Mesenchymal stem cell (in vitro differentiated cells and primary cell): ENCODE data around the gene ZNF513.

ENCODE experiments used
- DNase-seq: peaks from one replicate; pipeline ENCODE4 v3.0.0-alpha.2; 2013
- H2AFZ ChIP-seq: one replicate; pipeline ENCODE4 v1.6.1; 2013; ENCODE audit warnings: low read depth, mild to moderate bottlenecking, control low read depth, inconsistent platforms, low read length, moderate library complexity
- H2AK5ac ChIP-seq: 2 replicates; pipeline ENCODE4 v1.6.1; 2013; ENCODE audit warnings: low read length, moderate library complexity, mild to moderate bottlenecking, inconsistent platforms; ENCODE audit not compliant: severe bottlenecking
- H2BK120ac ChIP-seq: one replicate; pipeline ENCODE4 v1.6.1; 2013; ENCODE audit warnings: low read depth, mild to moderate bottlenecking, inconsistent platforms, low read length, moderate library complexity
- H2BK12ac ChIP-seq, 2 experiments: one replicate each; pipeline ENCODE4 v1.6.1; 2013; ENCODE audit warnings: inconsistent platforms in 2 of 2, low read length in 2 of 2, mild to moderate bottlenecking in 2 of 2, moderate library complexity in 2 of 2, control low read depth in 1 of 2
- H2BK15ac ChIP-seq: one replicate; pipeline ENCODE4 v1.6.1; 2013; ENCODE audit warnings: mild to moderate bottlenecking, low read depth, inconsistent platforms; ENCODE audit not compliant: poor library complexity, severe bottlenecking
- H2BK5ac ChIP-seq: 2 replicates; pipeline ENCODE4 v1.6.1; 2013; ENCODE audit warnings: low read depth, mild to moderate bottlenecking, low read length, control low read depth, inconsistent platforms; ENCODE audit not compliant: poor library complexity, severe bottlenecking
- H3K14ac ChIP-seq, 2 experiments: one replicate each; pipeline ENCODE4 v1.6.1; 2013; ENCODE audit warnings: inconsistent platforms in 2 of 2, low read length in 2 of 2, control low read depth in 1 of 2, mild to moderate bottlenecking in 1 of 2, moderate library complexity in 1 of 2
- H3K18ac ChIP-seq, 2 experiments: one replicate each; pipeline ENCODE4 v1.6.1; 2013; ENCODE audit warnings: inconsistent platforms in 2 of 2, low read length in 2 of 2, control low read depth in 1 of 2, low read depth in 1 of 2, mild to moderate bottlenecking in 1 of 2
- H3K23ac ChIP-seq, 2 experiments: one replicate each; pipeline ENCODE4 v1.6.1; 2013; ENCODE audit warnings: inconsistent platforms in 2 of 2, low read length in 2 of 2, mild to moderate bottlenecking in 2 of 2, moderate library complexity in 2 of 2, control low read depth in 1 of 2
- H3K27ac ChIP-seq: 2 replicates; pipeline ENCODE4 v1.5.1; 2013; ENCODE audit warnings: mild to moderate bottlenecking, moderate library complexity, low read length, control low read depth, inconsistent platforms; ENCODE audit not compliant: poor library complexity, severe bottlenecking
- H3K27me3 ChIP-seq, 2 experiments: 2 replicates each; pipeline versions ENCODE4 v1.6.1 to v1.7.0; 2013; ENCODE audit warnings: low read length in 2 of 2, mild to moderate bottlenecking in 2 of 2, moderate library complexity in 2 of 2, control low read depth in 1 of 2, inconsistent platforms in 1 of 2; ENCODE audit not compliant: control insufficient read depth in 1 of 2, insufficient read depth in 1 of 2
- H3K36me3 ChIP-seq, 2 experiments: 2 replicates each; pipeline versions ENCODE4 v1.6.1 to v1.7.0; 2013; ENCODE audit warnings: low read length in 2 of 2, control low read depth in 1 of 2, inconsistent platforms in 1 of 2, low read depth in 1 of 2, mild to moderate bottlenecking in 1 of 2; ENCODE audit not compliant: insufficient read depth in 2 of 2, control insufficient read depth in 1 of 2
- H3K4ac ChIP-seq, 2 experiments: one replicate each; pipeline ENCODE4 v1.6.1; 2013; ENCODE audit warnings: inconsistent platforms in 2 of 2, low read length in 2 of 2, mild to moderate bottlenecking in 2 of 2, moderate library complexity in 2 of 2, control low read depth in 1 of 2, low read depth in 1 of 2
- H3K4me1 ChIP-seq: 2 replicates; pipeline ENCODE4 v1.6.1; 2013; ENCODE audit warnings: low read depth, low read length, control low read depth; ENCODE audit not compliant: control insufficient read depth, insufficient read depth
- H3K4me2 ChIP-seq: 2 replicates; pipeline ENCODE4 v1.6.1; 2013; ENCODE audit warnings: low read length, mild to moderate bottlenecking, inconsistent platforms; ENCODE audit not compliant: poor library complexity, severe bottlenecking
- H3K4me3 ChIP-seq, 2 experiments: 2 replicates each; pipeline versions ENCODE4 v1.5.1 to v1.7.0; 2013; ENCODE audit warnings: low read length in 2 of 2, mild to moderate bottlenecking in 2 of 2, control low read depth in 1 of 2, low read depth in 1 of 2; ENCODE audit not compliant: insufficient read depth in 1 of 2
- H3K79me1 ChIP-seq: replicated peaks from 2 replicates; pipeline ENCODE4 v1.6.1; 2013; ENCODE audit warnings: mild to moderate bottlenecking, control low read depth, low read length, inconsistent platforms; ENCODE audit not compliant: poor library complexity, severe bottlenecking
- H3K9ac ChIP-seq: 2 replicates; pipeline ENCODE4 v1.7.0; 2013; ENCODE audit warnings: mild to moderate bottlenecking, low read length, moderate library complexity
- H3K9me3 ChIP-seq: 2 replicates; pipeline ENCODE4 v1.7.0; 2013; ENCODE audit warnings: mild to moderate bottlenecking, low read length; ENCODE audit not compliant: control insufficient read depth
- H4K8ac ChIP-seq: one replicate; pipeline ENCODE4 v1.6.1; 2013; ENCODE audit warnings: inconsistent platforms, mild to moderate bottlenecking, low read length, moderate library complexity
- H4K91ac ChIP-seq: one replicate; pipeline ENCODE4 v1.6.1; 2013; ENCODE audit warnings: mild to moderate bottlenecking, low read length, inconsistent platforms
- WGBS: methylation state at CpG from one replicate; pipeline ENCODE4 v1.1.7; 2013; ENCODE audit warnings: mixed read lengths; 5-methylcytosine and 5-hydroxymethylcytosine counted together

The ZNF513 gene

DNA sequence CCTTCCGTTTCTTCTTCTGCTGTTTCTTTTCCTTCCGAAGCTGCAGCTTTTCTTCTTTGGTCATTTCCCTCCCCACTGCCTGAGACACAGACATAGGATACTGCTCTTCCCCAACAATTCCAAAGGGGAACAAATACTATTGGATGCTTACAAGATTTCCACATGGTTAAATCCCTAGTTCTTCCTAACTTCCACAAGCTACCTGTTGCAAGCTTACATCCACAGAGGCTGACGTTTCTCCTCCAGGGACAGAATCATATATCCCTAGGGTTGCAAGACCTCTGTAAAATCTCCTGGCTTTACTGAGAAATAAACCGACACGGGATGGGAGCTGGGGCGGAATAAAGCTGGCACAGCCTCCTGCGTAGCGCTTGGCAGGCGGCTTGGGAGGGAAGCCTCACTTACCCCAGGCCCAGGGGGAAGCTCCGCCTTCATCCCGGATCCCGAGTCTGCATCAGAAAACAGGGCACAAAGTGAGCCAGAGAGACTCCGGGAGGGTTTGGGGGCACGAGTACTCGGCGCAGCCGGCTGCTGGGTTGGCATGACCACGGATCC is 11.0 kb downstream of the ZNF513 start:
- DNase-seq = no peak
- Histone ChIP-seq H3K23ac (no peak overlapping the region), H4K8ac (peak overlapping the region; percentile 77), H3K18ac (peak overlapping the region; percentile 89 to 93), H3K36me3 (peaks cover 40 to 68% of the 10 kb centered on the region in 2 experiments), H2BK120ac (peak overlapping the region; percentile 54), H2AK5ac (no peak overlapping the region), H3K4me3 (peak overlapping the region; percentile 93 to 99), H3K9ac (peak overlapping the region; percentile 95), H2BK5ac (no peak overlapping the region), H2AFZ (peak overlapping the region; percentile 80), H3K9me3 (no peaks in the 10 kb centered on the region), H2BK12ac (peak overlapping the region in 1 of 2 experiments; percentile 1), H2BK15ac (no peak overlapping the region), H3K4me2 (peak overlapping the region; percentile 56), H3K27me3 (no peaks in the 10 kb centered on the region), H3K4ac (peak overlapping the region in 1 of 2 experiments; percentile 82), H3K27ac (peak overlapping the region; percentile 56), H3K14ac (peak overlapping the region in 1 of 2 experiments; percentile 93), H3K79me1 (peaks cover 34% of the 10 kb centered on the region), H4K91ac (peak overlapping the region; percentile 84), H3K4me1 (peaks cover 7% of the 10 kb centered on the region)
- WGBS = 4% methylated on average over 18 of the region's 18 CpGs

DNA sequence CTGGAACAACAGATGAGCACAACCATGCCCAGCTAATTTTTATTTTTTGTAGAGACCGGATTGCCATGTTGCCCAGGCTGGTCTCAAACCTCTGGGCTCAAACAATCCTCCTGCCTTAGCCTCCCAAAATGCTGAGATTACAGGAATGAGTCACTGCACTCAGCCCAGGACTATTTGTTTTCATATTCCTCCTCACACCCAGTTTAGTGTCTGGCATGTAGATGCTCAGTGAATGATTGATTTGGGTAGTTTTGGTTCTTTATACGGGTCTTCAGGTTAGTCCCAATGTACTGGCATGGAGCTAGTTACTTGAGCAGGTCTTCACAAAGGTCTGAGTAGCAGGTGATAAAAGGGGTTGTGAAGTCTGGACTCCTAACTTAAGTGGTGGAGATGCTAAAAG is 16.6 kb downstream of the ZNF513 start:
- Histone ChIP-seq H3K27me3 (no peaks in the 10 kb centered on the region), H3K79me1 (peaks cover 26% of the 10 kb centered on the region), H3K14ac (no peak overlapping the region), H2BK120ac (no peak overlapping the region), H3K36me3 (peaks cover 35 to 60% of the 10 kb centered on the region in 2 experiments), H2AFZ (no peak overlapping the region), H4K91ac (no peak overlapping the region), H4K8ac (no peak overlapping the region), H2BK12ac (no peak overlapping the region), H3K27ac (no peak overlapping the region), H3K9me3 (no peaks in the 10 kb centered on the region), H3K18ac (no peak overlapping the region), H3K4ac (no peak overlapping the region), H3K4me1 (peaks cover 2% of the 10 kb centered on the region), H3K4me3 (no peak overlapping the region), H3K23ac (no peak overlapping the region), H3K9ac (no peak overlapping the region), H2BK15ac (no peak overlapping the region), H2BK5ac (no peak overlapping the region), H2AK5ac (no peak overlapping the region), H3K4me2 (no peak overlapping the region)
- no peak for DNase-seq
- 92% methylated on average over 2 of the region's 2 CpGs for WGBS

DNA sequence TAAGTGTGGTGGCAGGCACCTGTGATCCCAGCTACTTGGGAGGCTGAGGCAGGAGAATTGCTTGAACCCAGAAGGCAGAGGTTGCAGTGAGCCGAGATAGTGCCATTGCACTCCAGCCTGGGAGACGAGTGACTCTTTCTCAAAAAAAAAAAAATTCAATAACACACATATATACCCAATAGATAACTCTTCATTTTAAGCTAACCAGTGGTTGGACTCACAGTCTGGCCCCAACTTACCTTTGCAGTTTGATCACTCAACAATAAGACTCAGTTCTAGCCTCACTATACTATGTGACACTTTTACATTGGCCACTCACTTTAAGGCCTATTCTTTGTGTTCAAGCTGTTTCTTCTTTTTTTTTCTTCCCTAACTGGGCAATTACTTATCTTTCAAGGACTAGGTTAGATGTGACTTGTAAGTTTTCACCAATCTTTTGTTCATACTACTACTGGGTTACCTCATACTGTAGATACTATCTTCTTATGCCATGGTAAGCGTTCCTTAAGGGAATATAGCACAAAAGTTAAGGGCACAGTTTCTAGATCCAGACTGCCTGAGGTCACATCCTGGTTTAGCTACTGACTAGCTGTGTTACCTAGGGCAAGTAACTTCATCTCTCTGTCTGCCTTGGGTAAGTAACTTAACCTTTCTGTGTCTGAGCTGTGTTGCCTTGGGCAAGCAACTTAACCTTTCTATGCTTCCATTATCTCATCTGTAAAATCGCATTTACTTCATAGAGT is 17.7 kb downstream of the ZNF513 start:
- H4K8ac ChIP-seq = no peak overlapping the region

DNA sequence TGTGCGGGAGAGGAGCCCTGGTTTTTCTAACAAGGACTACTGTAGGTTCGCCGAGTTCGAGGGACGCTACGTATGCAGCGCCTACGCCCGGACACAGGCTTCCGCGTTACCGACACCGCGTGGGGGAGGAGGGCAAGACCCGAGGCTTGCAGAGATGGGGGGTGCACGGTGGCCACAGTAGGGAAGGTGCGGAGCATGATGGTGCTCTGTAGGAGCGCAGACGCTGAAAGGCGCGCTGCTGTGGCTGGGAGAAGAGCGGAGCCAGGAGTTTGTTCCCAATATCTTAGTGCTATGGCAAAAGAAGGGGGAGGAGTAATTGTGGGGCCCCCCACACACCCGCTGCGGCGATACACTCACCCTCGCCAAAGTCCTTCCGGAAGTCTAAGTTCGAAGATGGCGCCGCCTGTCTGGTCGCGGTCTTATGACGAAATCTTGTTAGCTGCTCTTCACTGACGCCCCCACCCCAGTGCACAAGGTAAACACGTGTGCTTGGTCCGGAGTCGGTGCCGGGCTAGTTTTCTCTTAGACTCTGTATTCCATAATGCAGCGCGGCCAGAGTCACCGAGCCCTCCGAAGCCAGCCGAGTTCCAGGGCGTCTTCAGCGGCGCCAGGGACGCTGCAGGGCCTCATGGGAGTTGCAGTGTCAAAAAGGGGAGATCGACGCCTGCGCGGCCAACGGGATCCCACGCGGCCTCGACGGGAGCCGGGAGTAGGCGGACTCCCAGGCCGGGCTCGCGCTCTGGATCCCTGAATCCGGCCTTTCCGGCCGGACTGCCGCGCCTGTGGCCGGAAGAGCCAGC is 24.0 kb downstream of the ZNF513 start, which contains the start of gene GTF3C2:
TSS of gene GTF3C2 (minus strand) at position 383 of the 800 bp plus-strand sequence. CDS start 13,210 bp downstream, outside the sequence.
- H3K9me3 ChIP-seq = no peaks in the 10 kb centered on the region
- H4K8ac ChIP-seq = peak within 1 kb of the TSS; percentile 95
- peak within 1 kb of the TSS; percentile 98 for H2BK15ac ChIP-seq
- peak within 1 kb of the TSS in 1 of 2 experiments; percentile 60 for H3K23ac ChIP-seq
- peak within 1 kb of the TSS in 1 of 2 experiments; percentile 37 for H2BK12ac ChIP-seq
- peak within 1 kb of the TSS; percentile 89 for H2BK5ac ChIP-seq
- H3K9ac ChIP-seq = peak within 1 kb of the TSS; percentile 98
- H3K18ac ChIP-seq = peak within 1 kb of the TSS; percentile 92 to 96
- peak within 1 kb of the TSS; percentile 89 for H4K91ac ChIP-seq
- peak within 1 kb of the TSS; percentile 83 for H2AK5ac ChIP-seq
- H3K4me1 ChIP-seq = peaks cover 10% of the 10 kb centered on the region
- H3K36me3 ChIP-seq = no peaks in the 10 kb centered on the region
- H3K14ac ChIP-seq = peak within 1 kb of the TSS in 1 of 2 experiments; percentile 84
- H3K4ac ChIP-seq = peak within 1 kb of the TSS; percentile 94 to 98
- peak within 1 kb of the TSS; percentile 100 for H3K27ac ChIP-seq
- peak; percentile 99 for DNase-seq
- H3K4me3 ChIP-seq = peak within 1 kb of the TSS; percentile 69 to 99
- whole genome bisulfite sequencing = under 1% methylated on average over 66 of the region's 67 CpGs
- H3K79me1 ChIP-seq = peaks cover 5% of the 10 kb centered on the region
- peak within 1 kb of the TSS; percentile 88 for H3K4me2 ChIP-seq
- peak within 1 kb of the TSS; percentile 73 for H2BK120ac ChIP-seq
- H2AFZ ChIP-seq = peak within 1 kb of the TSS; percentile 76
- no peaks in the 10 kb centered on the region for H3K27me3 ChIP-seq

More for the DNA sequence above, 17.7 kb downstream of the ZNF513 start:
- Histone ChIP-seq H2BK120ac (no peak overlapping the region), H2BK5ac (no peak overlapping the region), H3K36me3 (peaks cover 33 to 50% of the 10 kb centered on the region in 2 experiments), H2AK5ac (no peak overlapping the region), H2BK15ac (no peak overlapping the region), H3K4me1 (peaks cover 3% of the 10 kb centered on the region), H3K9ac (no peak overlapping the region), H3K4me3 (no peak overlapping the region), H3K27ac (no peak overlapping the region), H4K91ac (no peak overlapping the region), H3K79me1 (peaks cover 22% of the 10 kb centered on the region), H3K9me3 (no peaks in the 10 kb centered on the region), H3K14ac (no peak overlapping the region), H3K27me3 (no peaks in the 10 kb centered on the region), H3K4me2 (no peak overlapping the region), H3K23ac (no peak overlapping the region), H2AFZ (no peak overlapping the region), H3K18ac (no peak overlapping the region), H3K4ac (no peak overlapping the region), H2BK12ac (no peak overlapping the region)
- 99% methylated on average over 3 of the region's 4 CpGs for WGBS
- no peak for DNase-seq
